Endothelial cell (in vitro differentiated cells): ENCODE results near the gene SCYGR2. TPM values are rescaled to one million over a fixed set of nuclear protein-coding genes. Genes with fewer than 3 reads are reported as not detected.

Experiments used
- DNase-seq: peaks from one replicate; pipeline ENCODE4 v3.0.0; 2021; ENCODE audit warnings: low spot score
- H3K27ac Mint-ChIP-seq: one replicate; pipeline ENCODE4 v1.8.0; 2021; ENCODE audit warnings: mixed read lengths, inconsistent platforms; ENCODE audit not compliant: unreplicated experiment
- H3K27me3 Mint-ChIP-seq: one replicate; pipeline ENCODE4 v1.8.0; 2021; ENCODE audit warnings: mild to moderate bottlenecking, moderate library complexity, mixed read lengths, inconsistent platforms; ENCODE audit not compliant: unreplicated experiment
- H3K36me3 Mint-ChIP-seq: one replicate; pipeline ENCODE4 v1.8.0; 2021; ENCODE audit warnings: mild to moderate bottlenecking, low read depth, mixed read lengths, inconsistent platforms; ENCODE audit not compliant: unreplicated experiment
- H3K4me1 Mint-ChIP-seq: one replicate; pipeline ENCODE4 v1.8.0; 2021; ENCODE audit warnings: mild to moderate bottlenecking, mixed read lengths, inconsistent platforms; ENCODE audit not compliant: unreplicated experiment
- H3K4me3 Mint-ChIP-seq: one replicate; pipeline ENCODE4 v1.8.0; 2021; ENCODE audit warnings: mild to moderate bottlenecking, mixed read lengths, inconsistent platforms; ENCODE audit not compliant: unreplicated experiment
- H3K9me3 Mint-ChIP-seq: one replicate; pipeline ENCODE4 v1.8.0; 2021; ENCODE audit warnings: mixed read lengths, inconsistent platforms; ENCODE audit not compliant: unreplicated experiment
- CTCF ChIP-seq: fragments of 200-600 bp; sonication (generic); IDR thresholded peaks from one replicate; pipeline ENCODE4 v1.5.0; 2021; ENCODE audit warnings: antibody characterized with exemption; ENCODE audit not compliant: unreplicated experiment
- total RNA-seq: library from RNA; stranded (reverse); fragmentation: NEBNext Ultra II Directional; extraction: Animal tissue kit (Norgen Biotek cat#: 25700); gene quantifications from one replicate; pipeline ENCODE4 v1.2.1, GENCODE V29; 2021; ENCODE audit not compliant: unreplicated experiment

Gene SCYGR2
- total RNA-seq, 1 donor from 2014 or later: not detected

GRCh38 chr2:227597036-227597435, 1.7 kb upstream of the SCYGR2 start:
- H3K4me1 Mint-ChIP-seq: peaks cover 5% of the 10 kb centered on the region
- H3K36me3 Mint-ChIP-seq: no peaks in the 10 kb centered on the region
- no peak for DNase-seq
- no peaks in the 10 kb centered on the region for H3K9me3 Mint-ChIP-seq
- H3K4me3 Mint-ChIP-seq: no peak overlapping the region
- no peak for TF ChIP-seq CTCF
- H3K27me3 Mint-ChIP-seq: peaks cover 4% of the 10 kb centered on the region
- no peak overlapping the region for H3K27ac Mint-ChIP-seq

GRCh38 chr2:227597998-227598397, 695 bp upstream of the SCYGR2 start:
- peaks cover 4% of the 10 kb centered on the region for H3K27me3 Mint-ChIP-seq
- no peaks in the 10 kb centered on the region for H3K9me3 Mint-ChIP-seq
- no peak for DNase-seq
- H3K4me1 Mint-ChIP-seq: peaks cover 6% of the 10 kb centered on the region
- H3K36me3 Mint-ChIP-seq: no peaks in the 10 kb centered on the region
- no peak for TF ChIP-seq CTCF
- H3K27ac Mint-ChIP-seq: no peak overlapping the region
- no peak overlapping the region for H3K4me3 Mint-ChIP-seq

- H3K27ac Mint-ChIP-seq: no peak overlapping the region
- no peaks in the 10 kb centered on the region for H3K36me3 Mint-ChIP-seq
- no peak for DNase-seq
- no peak overlapping the region for H3K4me3 Mint-ChIP-seq
- peaks cover 6% of the 10 kb centered on the region for H3K4me1 Mint-ChIP-seq
- no peaks in the 10 kb centered on the region for H3K27me3 Mint-ChIP-seq
- H3K9me3 Mint-ChIP-seq: no peaks in the 10 kb centered on the region
- no peak for TF ChIP-seq CTCF
These were observed 3.7 kb downstream of the SCYGR2 start for GRCh38 chr2:227602358-227602757.

GRCh38 chr2:227606476-227606875, 7.8 kb downstream of the SCYGR2 start:
- H3K4me1 Mint-ChIP-seq: peaks cover 2% of the 10 kb centered on the region
- no peaks in the 10 kb centered on the region for H3K36me3 Mint-ChIP-seq
- TF ChIP-seq CTCF: no peak

GRCh38 chr2:227607941-227608340, 9.2 kb downstream of the SCYGR2 start:
- Mint-ChIP-seq H3K27me3 (peaks cover 2% of the 10 kb centered on the region), H3K4me1 (no peaks in the 10 kb centered on the region), H3K27ac (no peak overlapping the region), H3K36me3 (no peaks in the 10 kb centered on the region), H3K4me3 (no peak overlapping the region), H3K9me3 (no peaks in the 10 kb centered on the region)
- no peak for DNase-seq
- TF ChIP-seq CTCF: no peak

More at GRCh38 chr2:227606476-227606875, 7.8 kb downstream of the SCYGR2 start:
- H3K4me3 Mint-ChIP-seq: no peak overlapping the region
- no peak overlapping the region for H3K27ac Mint-ChIP-seq
- H3K9me3 Mint-ChIP-seq: no peaks in the 10 kb centered on the region
- DNase-seq: no peak
- H3K27me3 Mint-ChIP-seq: peaks cover 2% of the 10 kb centered on the region
